Hepatocyte (in vitro differentiated cells): ENCODE measurements around the gene HDAC11.

Experiments
- CTCF ChIP-seq: fragments of 200-600 bp; sonication (generic); IDR thresholded peaks from 2 replicates; pipeline ENCODE4 v1.5.1; 2016; ENCODE audit warnings: antibody characterized with exemption, mild to moderate bottlenecking; ENCODE audit not compliant: poor library complexity
- EZH2 ChIP-seq: fragments of 200-600 bp; sonication (generic); IDR thresholded peaks from 2 replicates; pipeline ENCODE4 v1.6.1; 2016; ENCODE audit warnings: antibody characterized with exemption, mild to moderate bottlenecking, borderline replicate concordance
- EZH2phosphoT487 ChIP-seq: fragments of 200-600 bp; sonication (generic); IDR thresholded peaks from one replicate; pipeline ENCODE4 v1.6.1; 2018; ENCODE audit warnings: antibody characterized with exemption, mild to moderate bottlenecking, low read depth, moderate library complexity; ENCODE audit not compliant: unreplicated experiment, severe bottlenecking

GRCh38 chr3:13535526-13535875 is 55.4 kb downstream of the HDAC11 start:
- TF ChIP-seq CTCF: no peak
- TF ChIP-seq EZH2: no peak
- TF ChIP-seq EZH2phosphoT487: no peak
